ENCODE data around the gene FAM163B.

DNA sequence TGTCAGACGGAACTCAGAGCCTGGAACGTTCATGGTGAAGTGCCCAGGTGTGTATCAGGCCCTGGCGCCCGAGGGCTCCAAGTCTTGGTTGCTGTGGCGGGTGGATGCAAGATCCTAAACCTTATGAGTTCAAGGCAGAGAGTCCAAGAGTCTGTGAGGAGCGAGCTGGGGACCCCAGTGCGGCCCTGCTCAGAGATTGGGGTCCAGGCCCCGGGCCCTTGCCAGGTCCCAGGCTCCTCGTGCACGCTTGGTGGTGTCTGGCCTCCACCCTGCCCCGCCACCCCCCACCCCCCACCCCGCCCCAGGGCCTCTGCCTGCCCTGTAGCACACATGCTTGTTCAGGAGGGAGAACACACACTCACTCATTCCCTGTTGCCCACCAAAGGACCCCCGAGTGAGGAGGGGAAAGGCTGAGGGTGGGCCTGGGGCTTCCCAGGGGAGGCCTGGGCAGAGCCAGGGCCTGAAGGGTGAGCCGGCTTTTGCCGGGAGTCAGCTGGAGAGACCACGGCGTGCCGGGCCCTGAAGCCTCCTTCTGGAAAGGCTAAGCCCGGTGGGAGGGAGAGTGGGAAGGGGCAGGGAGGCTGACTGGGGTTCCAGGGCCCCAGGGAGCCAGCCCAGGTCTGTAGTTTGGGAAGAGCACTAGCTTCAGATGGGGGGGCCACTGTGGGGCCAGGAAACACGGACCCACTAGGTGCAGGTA is 37.1 kb downstream of the FAM163B start:
- no peak for TF ChIP-seq SMAD3 (CRISPR knock-in tag; IDR thresholded peaks at IDR 0.05; ENCODE audit: borderline replicate concordance)
- TF ChIP-seq, protein P1, sequence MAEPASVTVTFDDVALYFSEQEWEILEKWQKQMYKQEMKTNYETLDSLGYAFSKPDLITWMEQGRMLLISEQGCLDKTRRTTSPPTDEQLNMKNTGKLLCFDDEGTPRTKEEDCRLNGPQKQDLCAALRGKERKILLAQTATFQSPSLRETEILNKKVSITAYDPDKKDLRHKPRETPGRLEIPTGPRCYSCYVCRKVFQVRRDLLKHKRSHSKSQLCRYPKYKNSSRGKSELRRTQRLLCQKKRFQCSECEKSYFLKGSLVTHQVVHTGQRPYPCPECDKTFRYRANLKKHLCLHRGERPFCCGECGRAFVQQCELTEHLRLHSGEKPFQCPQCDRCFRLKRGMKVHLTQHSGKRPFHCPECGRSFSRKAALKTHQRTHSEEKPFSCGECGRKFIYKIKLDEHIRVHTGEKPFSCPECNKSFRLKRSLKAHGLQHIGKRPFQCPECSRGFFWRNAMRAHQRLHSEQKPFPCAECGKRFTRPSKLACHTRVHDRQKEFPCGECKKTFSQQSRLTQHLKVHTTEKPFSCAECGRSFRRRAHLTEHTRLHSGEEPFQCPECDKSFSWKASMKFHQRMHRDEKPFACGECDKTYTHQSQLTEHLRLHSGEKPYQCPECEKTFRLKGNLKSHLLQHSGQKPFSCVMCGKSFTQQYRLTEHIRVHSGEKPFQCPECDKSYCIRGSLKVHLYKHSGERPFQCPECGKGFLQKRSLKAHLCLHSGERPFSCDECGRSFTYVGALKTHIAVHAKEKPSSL (CRISPR knock-in tag; conservative IDR thresholded peaks at IDR 0.05), result no peak
- no peak for TF ChIP-seq JUN (CRISPR knock-in tag; IDR thresholded peaks at IDR 0.05)
- TF ChIP-seq PREB (CRISPR knock-in tag; IDR thresholded peaks at IDR 0.05; ENCODE audit: borderline replicate concordance), result no peak
- no peak for TF ChIP-seq ZNF317 (CRISPR knock-in tag; IDR thresholded peaks at IDR 0.05; ENCODE audit: borderline replicate concordance, low read depth)
- TF ChIP-seq, protein P2, sequence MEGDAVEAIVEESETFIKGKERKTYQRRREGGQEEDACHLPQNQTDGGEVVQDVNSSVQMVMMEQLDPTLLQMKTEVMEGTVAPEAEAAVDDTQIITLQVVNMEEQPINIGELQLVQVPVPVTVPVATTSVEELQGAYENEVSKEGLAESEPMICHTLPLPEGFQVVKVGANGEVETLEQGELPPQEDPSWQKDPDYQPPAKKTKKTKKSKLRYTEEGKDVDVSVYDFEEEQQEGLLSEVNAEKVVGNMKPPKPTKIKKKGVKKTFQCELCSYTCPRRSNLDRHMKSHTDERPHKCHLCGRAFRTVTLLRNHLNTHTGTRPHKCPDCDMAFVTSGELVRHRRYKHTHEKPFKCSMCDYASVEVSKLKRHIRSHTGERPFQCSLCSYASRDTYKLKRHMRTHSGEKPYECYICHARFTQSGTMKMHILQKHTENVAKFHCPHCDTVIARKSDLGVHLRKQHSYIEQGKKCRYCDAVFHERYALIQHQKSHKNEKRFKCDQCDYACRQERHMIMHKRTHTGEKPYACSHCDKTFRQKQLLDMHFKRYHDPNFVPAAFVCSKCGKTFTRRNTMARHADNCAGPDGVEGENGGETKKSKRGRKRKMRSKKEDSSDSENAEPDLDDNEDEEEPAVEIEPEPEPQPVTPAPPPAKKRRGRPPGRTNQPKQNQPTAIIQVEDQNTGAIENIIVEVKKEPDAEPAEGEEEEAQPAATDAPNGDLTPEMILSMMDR (IDR thresholded peaks at IDR 0.05), result no peak
- TF ChIP-seq, protein P3, sequence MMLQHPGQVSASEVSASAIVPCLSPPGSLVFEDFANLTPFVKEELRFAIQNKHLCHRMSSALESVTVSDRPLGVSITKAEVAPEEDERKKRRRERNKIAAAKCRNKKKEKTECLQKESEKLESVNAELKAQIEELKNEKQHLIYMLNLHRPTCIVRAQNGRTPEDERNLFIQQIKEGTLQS (CRISPR knock-in tag; conservative IDR thresholded peaks at IDR 0.05), result no peak
- no peak for TF ChIP-seq JAZF1 (CRISPR knock-in tag; IDR thresholded peaks at IDR 0.05)
- TF ChIP-seq SOX15 (CRISPR knock-in tag; IDR thresholded peaks at IDR 0.05), result no peak

All from WTC11 (cell line).